ENCODE results near the gene RTKN. TPM values are rescaled to one million over a fixed set of nuclear protein-coding genes. Genes with fewer than 3 reads are reported as not detected.

RTKN gene
- polyA plus RNA-seq, 3 donors, result 0.07 TPM; not detected in 2

DNA sequence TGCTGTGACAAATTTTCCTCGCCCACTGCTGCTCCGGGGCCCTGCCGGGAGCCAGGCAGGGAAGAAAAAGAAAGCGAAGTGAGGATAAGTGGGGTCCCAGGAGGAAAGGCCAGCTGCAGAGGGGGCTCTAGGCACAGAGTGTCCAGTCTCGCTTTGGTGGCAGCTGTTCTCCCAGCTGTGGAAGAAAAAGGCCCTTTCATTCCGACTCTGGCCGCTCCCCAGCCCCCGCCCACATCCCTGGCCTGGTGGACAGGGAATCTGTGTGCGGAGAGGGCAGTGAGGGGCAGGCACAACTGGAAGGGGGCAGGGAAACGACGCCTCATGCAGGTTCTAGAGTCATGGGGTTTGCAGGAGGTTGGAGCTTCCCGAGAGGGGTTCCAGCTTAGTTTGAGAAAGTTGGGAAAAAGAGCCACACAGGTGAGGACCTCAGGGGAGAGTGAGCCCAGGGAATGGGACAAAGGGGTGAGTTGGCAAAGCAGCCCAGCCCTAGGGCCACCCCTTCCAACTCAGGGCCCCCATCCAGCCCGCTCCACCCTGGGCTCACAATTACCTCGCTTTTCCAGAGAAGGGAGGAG lies 1.8 kb downstream of the RTKN start:
- H3K4me2 ChIP-seq (replicated peaks; ENCODE audit: extremely low read depth, low read length, poor library complexity, severe bottlenecking), result peak overlapping the region; percentile 75
- Mint-ChIP-seq H3K36me3 (peaks cover 4 to 5% of the 10 kb centered on the region in 2 donors), H3K9me3 (peaks cover 0 to 9% (median 6%) of the 10 kb centered on the region in 7 donors), H3K27ac (peak overlapping the region in 1 of 7 donors; percentile 20), H3K4me3 (peak overlapping the region; percentile 69 to 92), H3K27me3 (ENCODE audit: low read depth in 3 of 3) (peaks cover 39 to 59% (median 46%) of the 10 kb centered on the region in 3 donors), H3K4me1 (peaks cover 36% of the 10 kb centered on the region)
- H3K36me3 ChIP-seq (replicated peaks in 1 of 2; ENCODE audit: control insufficient read depth in 1 of 2, insufficient read depth in 2 of 2, low read length in 2 of 2), result no peaks in the 10 kb centered on the region
- H3K4me1 ChIP-seq (ENCODE audit: control insufficient read depth in 1 of 2, insufficient read depth in 2 of 2, low read length in 2 of 2), result peaks cover 32 to 33% of the 10 kb centered on the region in 2 donors
- H3K4me3 ChIP-seq (replicated peaks in 1 of 3; ENCODE audit: low read depth in 2 of 3, low read length in 3 of 3), result peak overlapping the region in 2 of 3 experiments; percentile 13 to 69
- H3K9ac ChIP-seq (ENCODE audit: insufficient read depth, low read length, poor library complexity, severe bottlenecking), result peak overlapping the region; percentile 29
- no peaks in the 10 kb centered on the region for H3K79me2 ChIP-seq (ENCODE audit: insufficient read depth, low read length)
- peak overlapping the region; percentile 79 for H2AFZ ChIP-seq (ENCODE audit: insufficient read depth, low read depth, low read length, poor library complexity, severe bottlenecking)
- intact Hi-C loops (cut with micrococcal nuclease), result no loop called here
- no peak for DNase-seq
- no peaks in the 10 kb centered on the region for H4K20me1 ChIP-seq (ENCODE audit: insufficient read depth, low read length)
- TF ChIP-seq CTCF (IDR thresholded peaks at IDR 0.05), result no peak
- no peak overlapping the region for H3K27ac ChIP-seq (ENCODE audit: low read depth in 1 of 2, low read length in 2 of 2)
- H3K9me3 ChIP-seq (replicated peaks in 1 of 2; ENCODE audit: control insufficient read depth in 1 of 2, insufficient read depth in 1 of 2, low read length in 2 of 2), result peaks cover 0 to 19% of the 10 kb centered on the region in 2 donors
- WGBS (ENCODE audit: insufficient coverage), result 18% methylated on average over 12 of the region's 14 CpGs
- H3K27me3 ChIP-seq (ENCODE audit: control insufficient read depth in 2 of 2, insufficient read depth in 2 of 2, low read length in 2 of 2), result peaks cover 27 to 56% of the 10 kb centered on the region in 2 donors

DNA sequence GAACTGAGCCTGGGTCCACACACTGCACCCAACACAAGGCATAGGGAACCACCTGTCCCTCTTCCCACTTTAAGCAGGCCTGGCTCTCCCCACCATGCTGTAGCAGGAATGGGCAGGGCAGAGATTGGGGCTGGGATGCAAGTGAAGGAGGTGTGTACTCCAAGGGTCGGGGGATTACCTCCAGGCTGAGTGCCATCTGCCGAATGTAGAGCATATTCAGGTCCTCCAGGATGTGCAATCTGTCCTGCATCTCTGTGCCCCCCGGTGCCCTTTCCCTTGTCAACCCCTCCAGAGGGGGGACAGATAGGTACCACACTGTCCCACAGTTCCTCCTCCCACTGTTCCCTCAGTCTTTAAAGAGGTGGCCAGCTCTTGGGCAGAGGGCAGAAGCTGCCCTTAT lies 2.4 kb downstream of the RTKN start:
- Mint-ChIP-seq H3K4me1 (peaks cover 36% of the 10 kb centered on the region), H3K27ac (no peak overlapping the region), H3K27me3 (ENCODE audit: low read depth in 3 of 3) (peaks cover 39 to 54% (median 46%) of the 10 kb centered on the region in 3 donors), H3K4me3 (peak overlapping the region in 1 of 2 donors; percentile 92), H3K36me3 (peaks cover 4 to 5% of the 10 kb centered on the region in 2 donors), H3K9me3 (peaks cover 0 to 9% (median 6%) of the 10 kb centered on the region in 7 donors)
- TF ChIP-seq CTCF (IDR thresholded peaks at IDR 0.05), result no peak
- Histone ChIP-seq H3K79me2 (ENCODE audit: insufficient read depth, low read length) (no peaks in the 10 kb centered on the region), H3K9ac (ENCODE audit: insufficient read depth, low read length, poor library complexity, severe bottlenecking) (peak overlapping the region; percentile 29), H3K27ac (ENCODE audit: low read depth in 1 of 2, low read length in 2 of 2) (no peak overlapping the region), H3K4me2 (replicated peaks; ENCODE audit: extremely low read depth, low read length, poor library complexity, severe bottlenecking) (no peak overlapping the region), H4K20me1 (ENCODE audit: insufficient read depth, low read length) (no peaks in the 10 kb centered on the region), H3K4me1 (ENCODE audit: control insufficient read depth in 1 of 2, insufficient read depth in 2 of 2, low read length in 2 of 2) (peaks cover 32 to 33% of the 10 kb centered on the region in 2 donors), H2AFZ (ENCODE audit: insufficient read depth, low read depth, low read length, poor library complexity, severe bottlenecking) (peak overlapping the region; percentile 79), H3K4me3 (replicated peaks in 1 of 3; ENCODE audit: low read depth in 2 of 3, low read length in 3 of 3) (no peak overlapping the region), H3K36me3 (replicated peaks in 1 of 2; ENCODE audit: control insufficient read depth in 1 of 2, insufficient read depth in 2 of 2, low read length in 2 of 2) (no peaks in the 10 kb centered on the region), H3K9me3 (replicated peaks in 1 of 2; ENCODE audit: control insufficient read depth in 1 of 2, insufficient read depth in 1 of 2, low read length in 2 of 2) (peaks cover 0 to 19% of the 10 kb centered on the region in 2 donors), H3K27me3 (ENCODE audit: control insufficient read depth in 2 of 2, insufficient read depth in 2 of 2, low read length in 2 of 2) (peaks cover 22 to 51% of the 10 kb centered on the region in 2 donors)
- intact Hi-C loops (cut with micrococcal nuclease), result no loop called here
- DNase-seq, result no peak
- WGBS (ENCODE audit: insufficient coverage), result 35% methylated on average over 3 of the region's 3 CpGs
